ENCODE results near the gene CAND2.

CAND2 gene

GRCh38 chr3:12822725-12823373, 26.4 kb downstream of the CAND2 start:
- peaks cover 9% of the 10 kb centered on the region; the same call in 1 of the 2 replicates for H3K36me3 ChIP-seq
- no peak overlapping the region for H3K27ac ChIP-seq
- H3K27me3 ChIP-seq (ENCODE audit: insufficient read depth, low read depth, severe bottlenecking), result no peaks in the 10 kb centered on the region
- no peak overlapping the region for H3K4me3 ChIP-seq (ENCODE audit: low read depth, low read length)
- no peaks in the 10 kb centered on the region for H3K9me3 ChIP-seq (ENCODE audit: severe bottlenecking)
- TF ChIP-seq CTCF (IDR thresholded peaks at IDR 0.05; ENCODE audit: low read depth, low read length), result peak; percentile 9; the same call in 1 of the 2 replicates
- DNase-seq, result no peak

- TF ChIP-seq CTCF (IDR thresholded peaks at IDR 0.05; ENCODE audit: low read depth, low read length), result no peak
- DNase-seq, result no peak
- Histone ChIP-seq H3K27me3 (ENCODE audit: insufficient read depth, low read depth, severe bottlenecking) (no peaks in the 10 kb centered on the region), H3K27ac (no peak overlapping the region), H3K36me3 (peaks cover 13% of the 10 kb centered on the region), H3K4me3 (ENCODE audit: low read depth, low read length) (no peak overlapping the region), H3K9me3 (ENCODE audit: severe bottlenecking) (no peaks in the 10 kb centered on the region)
Measured at GRCh38 chr3:12824299-12824698, 27.8 kb downstream of the CAND2 start.

GRCh38 chr3:12825156-12825555, 28.7 kb downstream of the CAND2 start:
- Histone ChIP-seq H3K27ac (no peak overlapping the region), H3K36me3 (peaks cover 20% of the 10 kb centered on the region), H3K9me3 (ENCODE audit: severe bottlenecking) (no peaks in the 10 kb centered on the region), H3K27me3 (ENCODE audit: insufficient read depth, low read depth, severe bottlenecking) (no peaks in the 10 kb centered on the region), H3K4me3 (ENCODE audit: low read depth, low read length) (no peak overlapping the region)
- no peak for TF ChIP-seq CTCF (IDR thresholded peaks at IDR 0.05; ENCODE audit: low read depth, low read length)
- DNase-seq, result no peak

- no peak for TF ChIP-seq CTCF (IDR thresholded peaks at IDR 0.05; ENCODE audit: low read depth, low read length)
- Histone ChIP-seq H3K4me3 (ENCODE audit: low read depth, low read length) (no peak overlapping the region), H3K27ac (no peak overlapping the region), H3K27me3 (ENCODE audit: insufficient read depth, low read depth, severe bottlenecking) (no peaks in the 10 kb centered on the region), H3K9me3 (ENCODE audit: severe bottlenecking) (no peaks in the 10 kb centered on the region), H3K36me3 (peaks cover 52% of the 10 kb centered on the region)
- no peak for DNase-seq
Measured at GRCh38 chr3:12828751-12829150, 32.3 kb downstream of the CAND2 start.

GRCh38 chr3:12829404-12829803, 32.9 kb downstream of the CAND2 start:
- H3K27ac ChIP-seq, result no peak overlapping the region
- no peak for TF ChIP-seq CTCF (IDR thresholded peaks at IDR 0.05; ENCODE audit: low read depth, low read length)
- H3K36me3 ChIP-seq, result peaks cover 58% of the 10 kb centered on the region
- no peaks in the 10 kb centered on the region for H3K27me3 ChIP-seq (ENCODE audit: insufficient read depth, low read depth, severe bottlenecking)
- H3K9me3 ChIP-seq (ENCODE audit: severe bottlenecking), result no peaks in the 10 kb centered on the region
- DNase-seq, result no peak
- H3K4me3 ChIP-seq (ENCODE audit: low read depth, low read length), result no peak overlapping the region
